ENCODE measurements around the gene GRAP.

Gene GRAP

GRCh38 chr17:19017804-19018599, 28.8 kb downstream of the GRAP start:
- Histone ChIP-seq H3K27ac (no peak overlapping the region), H3K4me3 (ENCODE audit: low read depth, low read length) (no peak overlapping the region), H3K27me3 (ENCODE audit: insufficient read depth, low read depth, severe bottlenecking) (no peaks in the 10 kb centered on the region), H3K36me3 (no peaks in the 10 kb centered on the region), H3K9me3 (ENCODE audit: severe bottlenecking) (no peaks in the 10 kb centered on the region)
- no peak for DNase-seq
- TF ChIP-seq CTCF (IDR thresholded peaks at IDR 0.05; ENCODE audit: low read depth, low read length) = no peak

- H3K27ac ChIP-seq = no peak overlapping the region
Observed at GRCh38 chr17:19017401-19017800, 29.4 kb downstream of the GRAP start.

GRCh38 chr17:19016881-19017280, 29.9 kb downstream of the GRAP start:
- TF ChIP-seq CTCF (IDR thresholded peaks at IDR 0.05; ENCODE audit: low read depth, low read length) = no peak
- H3K9me3 ChIP-seq (ENCODE audit: severe bottlenecking) = no peaks in the 10 kb centered on the region
- no peak overlapping the region for H3K4me3 ChIP-seq (ENCODE audit: low read depth, low read length)
- H3K27ac ChIP-seq = no peak overlapping the region
- H3K36me3 ChIP-seq = no peaks in the 10 kb centered on the region
- no peaks in the 10 kb centered on the region for H3K27me3 ChIP-seq (ENCODE audit: insufficient read depth, low read depth, severe bottlenecking)
- no peak for DNase-seq

More at GRCh38 chr17:19017401-19017800, 29.4 kb downstream of the GRAP start:
- no peak for DNase-seq
- H3K36me3 ChIP-seq = no peaks in the 10 kb centered on the region
- TF ChIP-seq CTCF (IDR thresholded peaks at IDR 0.05; ENCODE audit: low read depth, low read length) = no peak
- H3K4me3 ChIP-seq (ENCODE audit: low read depth, low read length) = no peak overlapping the region
- H3K27me3 ChIP-seq (ENCODE audit: insufficient read depth, low read depth, severe bottlenecking) = no peaks in the 10 kb centered on the region
- H3K9me3 ChIP-seq (ENCODE audit: severe bottlenecking) = no peaks in the 10 kb centered on the region

GRCh38 chr17:19016297-19016696, 30.5 kb downstream of the GRAP start:
- Histone ChIP-seq H3K36me3 (no peaks in the 10 kb centered on the region), H3K4me3 (ENCODE audit: low read depth, low read length) (no peak overlapping the region), H3K27me3 (ENCODE audit: insufficient read depth, low read depth, severe bottlenecking) (no peaks in the 10 kb centered on the region), H3K27ac (no peak overlapping the region), H3K9me3 (ENCODE audit: severe bottlenecking) (no peaks in the 10 kb centered on the region)
- no peak for DNase-seq
- no peak for TF ChIP-seq CTCF (IDR thresholded peaks at IDR 0.05; ENCODE audit: low read depth, low read length)

- no peak for TF ChIP-seq CTCF (IDR thresholded peaks at IDR 0.05; ENCODE audit: low read depth, low read length)
- no peak for DNase-seq
- no peaks in the 10 kb centered on the region for H3K9me3 ChIP-seq (ENCODE audit: severe bottlenecking)
- H3K27me3 ChIP-seq (ENCODE audit: insufficient read depth, low read depth, severe bottlenecking) = no peaks in the 10 kb centered on the region
- no peak overlapping the region for H3K27ac ChIP-seq
- no peaks in the 10 kb centered on the region for H3K36me3 ChIP-seq
- H3K4me3 ChIP-seq (ENCODE audit: low read depth, low read length) = no peak overlapping the region
Observed at GRCh38 chr17:19015428-19015827, 31.3 kb downstream of the GRAP start.

Data from WERI-Rb-1 (cell line).